Activated naive CD4-positive, alpha-beta T cell treated with anti-CD3 and anti-CD28 coated beads, Interleukin-2, amount 10 ng/mL, durations not matched to agents 7 days and 5 days (primary cell): ENCODE results near the gene CDKAL1.

Experiments used
- CTCF ChIA-PET: fragments of 350-600 bp; sonication (Branson Sonifier 250); formaldehyde crosslinking; loops from one replicate; lab custom pipeline; 2021; ENCODE audit warnings: antibody characterized with exemption; lab: Charles Lee
- DNase-seq: peaks from one replicate; pipeline ENCODE4 v3.0.0-alpha.2; 2020
- H3K27ac Mint-ChIP-seq: one replicate; pipeline ENCODE4 v1.8.0; 2021; ENCODE audit warnings: mild to moderate bottlenecking, moderate library complexity, mixed read lengths
- H3K27me3 Mint-ChIP-seq: one replicate; pipeline ENCODE4 v1.8.0; 2021; ENCODE audit warnings: mild to moderate bottlenecking, mixed read lengths
- H3K36me3 Mint-ChIP-seq: one replicate; pipeline ENCODE4 v1.8.0; 2021; ENCODE audit warnings: mixed read lengths
- H3K4me1 Mint-ChIP-seq: one replicate; pipeline ENCODE4 v1.8.0; 2021; ENCODE audit warnings: mixed read lengths
- H3K4me3 Mint-ChIP-seq: one replicate; pipeline ENCODE4 v1.8.0; 2021; ENCODE audit warnings: mild to moderate bottlenecking, moderate library complexity, mixed read lengths
- H3K9me3 Mint-ChIP-seq: one replicate; pipeline ENCODE4 v1.8.0; 2021; ENCODE audit warnings: mixed read lengths

The CDKAL1 gene

DNA sequence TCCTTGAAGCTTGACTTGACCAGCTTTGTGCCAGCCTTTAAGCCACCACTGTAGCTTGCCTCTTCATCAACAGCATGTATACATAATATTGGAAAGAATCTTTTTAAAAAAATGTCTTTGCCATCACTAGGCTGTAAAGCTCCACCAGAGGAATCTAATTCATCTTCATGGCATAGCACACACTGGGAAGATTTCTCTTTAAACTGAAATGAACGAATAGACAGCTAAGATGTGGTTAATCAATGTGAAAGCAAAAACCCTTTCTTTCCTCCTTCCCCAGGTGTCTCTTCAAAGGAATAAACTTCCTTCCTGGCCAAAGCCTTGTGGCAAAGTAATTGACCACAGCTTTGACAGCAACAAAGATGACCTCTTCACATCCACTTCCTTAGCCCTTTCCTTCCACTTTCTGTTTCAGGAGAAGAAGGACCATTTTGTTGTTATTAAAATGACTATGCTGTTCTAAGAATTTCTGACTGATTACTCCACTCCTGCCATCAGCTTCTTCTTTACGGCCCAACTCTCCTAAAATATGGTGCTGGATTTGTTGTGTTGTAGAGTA, 630.6 kb downstream of the CDKAL1 start:
- CTCF ChIA-PET: interaction anchor here (1.1 kb wide), 2 partner anchors 423 to 601 kb away, joined by 3 to 4 read pairs; no protein-coding TSS in a partner anchor
- Mint-ChIP-seq H3K4me3 (no peak overlapping the region), H3K27ac (no peak overlapping the region)

DNA sequence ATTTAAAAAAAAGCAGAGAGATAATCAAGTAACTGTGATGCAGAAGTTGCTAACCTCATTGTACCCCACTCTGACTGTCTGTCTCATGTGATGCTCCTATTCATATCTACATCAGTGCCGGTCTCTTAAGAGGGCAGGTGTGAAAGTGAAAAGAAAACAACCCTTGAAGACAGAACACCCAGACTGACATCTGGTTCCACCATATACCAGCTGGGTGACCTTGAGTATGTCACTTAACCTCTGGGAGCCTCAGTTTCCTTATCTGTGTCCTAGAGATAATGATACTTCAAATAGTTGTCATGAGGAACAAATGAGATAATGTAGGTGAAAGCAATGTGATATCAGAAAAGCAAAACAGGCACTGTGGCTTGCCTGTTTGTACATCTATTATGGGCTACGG, 632.5 kb downstream of the CDKAL1 start:
- Mint-ChIP-seq H3K4me3 (no peak overlapping the region), H3K27me3 (no peaks in the 10 kb centered on the region), H3K36me3 (peaks cover 1% of the 10 kb centered on the region), H3K27ac (no peak overlapping the region), H3K4me1 (peaks cover 37% of the 10 kb centered on the region), H3K9me3 (no peaks in the 10 kb centered on the region)
- CTCF ChIA-PET: no interaction called here
- DNase-seq: no peak

More for the DNA sequence above, 630.6 kb downstream of the CDKAL1 start:
- Mint-ChIP-seq H3K36me3 (peaks cover 1% of the 10 kb centered on the region), H3K9me3 (no peaks in the 10 kb centered on the region), H3K4me1 (peaks cover 38% of the 10 kb centered on the region), H3K27me3 (no peaks in the 10 kb centered on the region)
- peak; percentile 25 for DNase-seq

DNA sequence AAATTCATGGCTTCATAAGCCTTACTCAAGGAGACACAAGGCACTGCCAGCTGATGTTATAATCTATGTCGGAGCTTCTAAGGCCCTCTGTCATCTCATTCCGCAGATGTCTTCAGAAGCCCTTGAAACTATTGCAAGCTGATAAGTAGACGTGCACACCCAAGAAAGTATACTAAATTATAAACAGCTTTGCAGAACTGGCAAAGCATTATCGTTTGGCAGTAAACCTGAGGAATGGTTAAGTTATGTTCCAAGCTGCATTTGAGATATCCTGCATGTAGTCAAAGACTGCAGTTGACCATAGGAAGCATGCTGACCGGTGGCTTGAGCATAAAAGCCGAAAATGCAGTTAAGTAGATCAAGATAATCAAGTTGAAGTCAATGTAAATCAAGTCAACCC, 633.5 kb downstream of the CDKAL1 start:
- Mint-ChIP-seq H3K4me1 (peaks cover 28% of the 10 kb centered on the region), H3K27ac (no peak overlapping the region), H3K27me3 (no peaks in the 10 kb centered on the region), H3K36me3 (peaks cover 3% of the 10 kb centered on the region), H3K9me3 (no peaks in the 10 kb centered on the region), H3K4me3 (no peak overlapping the region)
- CTCF ChIA-PET: no interaction called here
- DNase-seq: no peak

DNA sequence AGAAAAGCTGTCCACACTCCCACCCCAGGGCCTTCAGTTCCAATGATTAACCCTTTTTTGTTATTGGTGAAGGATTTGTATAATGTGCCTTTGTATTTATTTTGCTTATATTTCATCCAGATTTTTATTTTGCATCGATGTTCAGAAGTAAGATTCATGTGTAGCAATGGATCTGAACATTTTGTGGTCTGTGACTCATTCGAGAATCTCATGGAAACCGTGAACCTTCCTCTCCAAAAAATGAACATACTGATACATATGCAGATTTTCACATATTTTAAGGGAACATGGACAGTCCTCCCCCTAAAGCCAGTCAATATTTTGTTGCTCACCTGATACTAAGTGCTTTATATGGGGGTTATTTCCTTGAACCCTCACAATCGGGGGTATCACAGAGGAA, 637.5 kb downstream of the CDKAL1 start:
- Mint-ChIP-seq H3K27ac (no peak overlapping the region), H3K4me1 (no peaks in the 10 kb centered on the region), H3K9me3 (no peaks in the 10 kb centered on the region), H3K4me3 (no peak overlapping the region), H3K27me3 (no peaks in the 10 kb centered on the region), H3K36me3 (peaks cover 3% of the 10 kb centered on the region)
- CTCF ChIA-PET: no interaction called here
- no peak for DNase-seq

DNA sequence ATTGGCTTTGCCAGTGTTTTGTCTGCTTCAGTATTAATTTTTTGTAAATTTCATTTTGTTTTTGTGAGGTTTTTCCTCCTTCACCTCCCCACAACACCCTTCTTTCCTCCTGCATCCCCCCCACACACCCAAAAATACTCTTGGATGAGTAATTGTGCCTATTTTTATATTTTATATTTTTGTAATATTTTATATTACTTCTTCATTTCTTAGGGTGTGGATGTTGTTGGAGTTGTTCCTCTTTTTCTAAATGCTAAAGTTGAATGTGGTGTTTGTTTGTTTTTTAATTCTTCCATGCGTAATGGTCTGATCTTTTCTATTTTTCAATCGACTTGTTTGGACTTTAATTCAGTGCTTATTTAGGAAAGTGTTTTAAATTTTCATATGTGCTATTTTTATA, 638.8 kb downstream of the CDKAL1 start:
- Mint-ChIP-seq H3K4me3 (no peak overlapping the region), H3K4me1 (no peaks in the 10 kb centered on the region), H3K27ac (no peak overlapping the region), H3K9me3 (no peaks in the 10 kb centered on the region), H3K27me3 (no peaks in the 10 kb centered on the region), H3K36me3 (peaks cover 3% of the 10 kb centered on the region)
- CTCF ChIA-PET: no interaction called here
- no peak for DNase-seq

DNA sequence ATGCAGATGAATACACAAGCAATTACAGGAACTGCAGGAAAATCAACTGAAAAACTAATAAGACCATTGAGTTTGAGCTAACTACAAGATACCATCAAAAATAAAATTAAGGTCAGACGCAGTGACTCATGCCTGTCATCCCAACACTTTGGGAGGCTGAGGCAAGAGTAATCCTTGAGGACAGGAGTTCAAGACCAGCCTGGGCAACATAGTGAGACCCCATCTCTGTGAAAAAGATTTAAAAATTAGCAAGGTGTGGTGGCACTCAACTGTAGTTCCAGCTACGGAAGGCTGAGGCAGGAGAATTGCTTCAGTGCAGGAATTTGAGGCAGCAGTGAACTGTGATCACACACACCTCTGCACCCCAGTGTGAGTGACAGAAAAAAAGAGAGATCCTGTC, 639.4 kb downstream of the CDKAL1 start:
- no peaks in the 10 kb centered on the region for H3K4me1 Mint-ChIP-seq
- CTCF ChIA-PET: no interaction called here
- peaks cover 3% of the 10 kb centered on the region for H3K36me3 Mint-ChIP-seq
- no peak overlapping the region for H3K27ac Mint-ChIP-seq
- no peak overlapping the region for H3K4me3 Mint-ChIP-seq
- DNase-seq: no peak
- no peaks in the 10 kb centered on the region for H3K9me3 Mint-ChIP-seq
- no peaks in the 10 kb centered on the region for H3K27me3 Mint-ChIP-seq

DNA sequence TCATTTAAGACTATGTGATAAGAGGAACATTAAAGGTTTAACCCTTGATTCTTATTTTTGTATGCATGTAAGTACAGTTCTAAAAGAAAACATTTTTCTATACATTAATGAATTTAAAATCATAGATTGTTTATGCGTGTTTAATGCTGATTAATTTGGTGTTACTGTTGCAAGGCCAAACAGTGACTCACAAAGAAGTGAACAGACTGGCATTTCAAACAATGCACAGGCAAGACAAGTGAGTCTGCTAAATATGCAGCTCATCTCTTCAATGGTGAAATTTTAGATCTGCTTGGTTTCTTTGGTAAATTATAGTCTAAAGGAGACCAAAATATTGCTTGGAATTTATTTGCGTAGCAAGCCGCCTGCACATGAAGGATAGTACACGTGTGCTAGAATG, 641.9 kb downstream of the CDKAL1 start:
- no peaks in the 10 kb centered on the region for H3K4me1 Mint-ChIP-seq
- no peaks in the 10 kb centered on the region for H3K9me3 Mint-ChIP-seq
- no peak overlapping the region for H3K4me3 Mint-ChIP-seq
- H3K27me3 Mint-ChIP-seq: no peaks in the 10 kb centered on the region
- no peak overlapping the region for H3K27ac Mint-ChIP-seq
- H3K36me3 Mint-ChIP-seq: peaks cover 2% of the 10 kb centered on the region
- CTCF ChIA-PET: no interaction called here
- DNase-seq: no peak

DNA sequence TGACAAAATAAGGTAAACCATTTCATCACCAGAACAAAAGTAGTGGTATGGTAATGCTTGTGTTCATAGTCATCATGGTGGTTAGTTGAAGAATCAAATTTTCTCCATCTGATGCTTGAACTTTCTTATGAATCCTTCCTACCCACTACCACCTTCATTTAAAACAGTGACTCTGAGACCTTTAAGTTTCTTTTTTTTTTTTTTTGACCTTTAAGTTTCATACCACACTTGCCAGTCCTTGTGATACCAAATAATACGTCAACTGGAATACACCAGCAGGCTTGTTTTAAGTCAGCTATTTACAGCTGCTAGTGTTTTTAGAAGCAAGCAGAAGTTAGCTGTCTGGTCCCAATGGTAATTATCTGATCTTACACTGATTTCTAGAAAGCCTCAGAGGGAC, 645.9 kb downstream of the CDKAL1 start:
- Mint-ChIP-seq H3K4me1 (no peaks in the 10 kb centered on the region), H3K27me3 (no peaks in the 10 kb centered on the region), H3K27ac (no peak overlapping the region), H3K36me3 (peaks cover 1% of the 10 kb centered on the region), H3K4me3 (no peak overlapping the region), H3K9me3 (no peaks in the 10 kb centered on the region)
- DNase-seq: no peak
- CTCF ChIA-PET: no interaction called here

DNA sequence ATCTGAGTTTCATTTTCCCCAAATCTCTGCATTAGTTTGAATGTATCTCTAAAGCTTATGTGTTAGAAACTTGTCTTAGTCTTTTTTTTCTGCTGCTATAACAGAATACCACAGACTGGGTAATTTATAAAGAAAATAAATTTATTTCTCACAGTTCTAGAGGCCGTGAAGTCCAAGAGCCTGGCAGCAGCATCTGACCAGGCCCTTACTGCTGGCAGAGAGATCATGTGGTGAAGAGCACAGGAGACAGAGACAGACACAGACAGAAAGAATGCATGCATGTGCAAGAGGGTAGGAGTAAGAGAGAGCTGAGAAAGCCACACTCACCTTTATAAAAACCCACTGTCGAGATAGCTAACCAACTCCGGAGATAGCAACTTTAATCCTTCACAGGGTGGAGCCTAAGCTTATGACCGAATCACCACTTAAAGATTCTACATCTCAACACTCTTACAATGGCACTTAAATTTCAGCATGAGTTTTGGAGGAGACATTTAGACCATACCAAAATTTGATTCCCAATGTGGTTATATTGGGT, 646.6 kb downstream of the CDKAL1 start:
- Mint-ChIP-seq H3K4me1 (no peaks in the 10 kb centered on the region), H3K4me3 (no peak overlapping the region), H3K9me3 (no peaks in the 10 kb centered on the region), H3K27me3 (no peaks in the 10 kb centered on the region), H3K27ac (no peak overlapping the region), H3K36me3 (peaks cover 1% of the 10 kb centered on the region)
- DNase-seq: no peak
- CTCF ChIA-PET: no interaction called here

DNA sequence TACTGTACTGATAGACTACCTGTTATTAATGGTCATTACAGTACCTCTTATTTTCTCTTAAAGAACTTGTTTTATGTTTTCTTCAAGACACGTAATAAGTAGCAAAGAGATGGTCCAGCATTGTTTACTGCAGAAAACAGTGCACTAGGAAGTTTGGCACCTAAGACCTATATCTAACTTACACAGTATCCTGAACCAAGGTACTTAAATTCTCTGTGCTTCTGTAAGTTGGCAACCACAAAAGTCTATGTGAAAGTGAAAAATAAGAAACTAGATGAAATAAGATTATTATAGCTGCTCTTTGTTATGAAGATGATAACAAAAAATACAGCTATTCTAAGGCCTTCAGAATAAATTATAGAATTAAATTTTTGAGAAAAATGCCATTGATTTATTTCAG, 647.6 kb downstream of the CDKAL1 start:
- H3K9me3 Mint-ChIP-seq: no peaks in the 10 kb centered on the region
- H3K27me3 Mint-ChIP-seq: no peaks in the 10 kb centered on the region
- CTCF ChIA-PET: no interaction called here
- H3K4me1 Mint-ChIP-seq: no peaks in the 10 kb centered on the region
- no peak for DNase-seq
- peaks cover 1% of the 10 kb centered on the region for H3K36me3 Mint-ChIP-seq
- H3K4me3 Mint-ChIP-seq: no peak overlapping the region
- no peak overlapping the region for H3K27ac Mint-ChIP-seq

DNA sequence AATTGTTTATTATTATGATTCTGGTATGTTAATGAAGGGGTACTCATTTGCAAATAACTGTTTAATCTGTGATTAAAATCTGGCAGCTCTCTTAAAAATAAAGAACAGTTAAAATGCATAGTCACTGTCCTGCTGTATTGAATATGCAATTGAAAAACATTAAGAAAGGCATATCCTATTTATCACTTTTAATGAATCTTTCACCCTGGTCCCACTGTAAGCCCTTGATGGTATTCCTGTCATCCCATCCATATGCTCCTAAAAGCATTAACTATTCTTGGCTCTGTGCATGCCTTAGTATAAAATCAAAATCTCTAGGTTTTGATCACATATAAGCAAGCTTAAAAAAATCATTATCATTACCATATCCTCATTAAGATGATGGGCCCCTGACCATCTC, 648.3 kb downstream of the CDKAL1 start:
- no peak overlapping the region for H3K4me3 Mint-ChIP-seq
- CTCF ChIA-PET: interaction anchor here (1.1 kb wide), 1 partner anchor 307 kb away, joined by 3 read pairs; no protein-coding TSS in a partner anchor
- no peak overlapping the region for H3K27ac Mint-ChIP-seq
- DNase-seq: no peak
- H3K9me3 Mint-ChIP-seq: no peaks in the 10 kb centered on the region
- no peaks in the 10 kb centered on the region for H3K27me3 Mint-ChIP-seq
- H3K4me1 Mint-ChIP-seq: no peaks in the 10 kb centered on the region
- peaks cover 1% of the 10 kb centered on the region for H3K36me3 Mint-ChIP-seq

DNA sequence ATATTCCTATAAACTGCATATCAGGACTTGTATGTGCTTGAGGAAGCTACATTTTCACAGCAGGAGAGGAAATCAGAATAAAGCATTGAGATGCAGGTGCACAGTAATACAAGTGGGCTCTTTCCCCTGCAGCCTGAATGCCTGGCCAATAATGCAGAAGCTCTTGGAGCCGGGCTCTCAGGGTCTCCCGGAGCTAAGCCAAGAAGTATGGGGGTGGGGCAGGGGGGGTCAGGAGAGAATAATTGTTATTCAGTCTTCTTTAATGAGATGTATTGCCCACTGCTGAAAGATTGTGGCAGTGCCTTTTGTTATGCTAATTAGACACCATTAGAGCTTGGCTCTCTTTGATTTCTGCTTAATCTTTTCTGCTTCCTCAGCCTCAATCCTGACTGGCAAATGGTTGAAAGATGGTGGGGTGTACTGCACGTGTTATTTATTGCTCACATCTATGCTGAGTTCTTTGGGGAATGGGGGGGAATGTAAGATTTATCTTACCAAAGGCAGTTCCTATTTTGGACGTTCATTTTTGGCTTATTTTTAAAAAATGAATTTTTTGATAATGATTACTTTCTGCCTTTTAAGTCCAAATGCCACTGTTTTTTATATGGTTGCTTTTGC, 651.7 kb downstream of the CDKAL1 start:
- DNase-seq: no peak
- Mint-ChIP-seq H3K27ac (no peak overlapping the region), H3K4me1 (peaks cover 6% of the 10 kb centered on the region), H3K36me3 (peaks cover 1% of the 10 kb centered on the region), H3K27me3 (no peaks in the 10 kb centered on the region), H3K9me3 (no peaks in the 10 kb centered on the region), H3K4me3 (no peak overlapping the region)
- CTCF ChIA-PET: no interaction called here

DNA sequence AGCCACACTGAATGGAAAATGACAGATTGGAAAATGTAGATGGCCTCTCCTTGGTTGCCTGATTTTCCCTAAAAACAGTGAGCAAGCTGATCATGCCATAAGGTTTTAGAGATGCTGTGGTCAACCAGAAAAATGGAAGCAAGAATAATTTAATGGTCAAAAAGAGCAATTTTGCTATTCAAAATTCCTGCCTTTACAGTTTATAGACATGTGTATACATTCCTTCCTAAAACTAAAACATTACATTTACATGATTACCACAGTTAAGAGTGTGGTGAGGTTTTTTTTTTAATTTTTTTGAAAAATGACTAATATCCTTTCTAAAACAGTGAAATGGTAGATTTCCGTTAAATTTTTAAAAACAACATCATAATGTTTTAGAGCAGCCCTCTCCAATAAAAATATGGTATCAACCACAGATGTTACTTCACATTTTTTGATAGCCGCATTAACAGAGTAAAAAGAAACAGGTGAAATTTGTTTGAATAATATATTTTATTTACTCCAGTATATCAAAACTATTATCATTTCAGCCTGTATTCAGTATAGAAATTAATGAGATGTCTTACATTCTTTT, 652.3 kb downstream of the CDKAL1 start:
- Mint-ChIP-seq H3K9me3 (no peaks in the 10 kb centered on the region), H3K4me3 (no peak overlapping the region), H3K27me3 (no peaks in the 10 kb centered on the region), H3K27ac (no peak overlapping the region), H3K36me3 (peaks cover 1% of the 10 kb centered on the region), H3K4me1 (peaks cover 12% of the 10 kb centered on the region)
- no peak for DNase-seq
- CTCF ChIA-PET: no interaction called here

DNA sequence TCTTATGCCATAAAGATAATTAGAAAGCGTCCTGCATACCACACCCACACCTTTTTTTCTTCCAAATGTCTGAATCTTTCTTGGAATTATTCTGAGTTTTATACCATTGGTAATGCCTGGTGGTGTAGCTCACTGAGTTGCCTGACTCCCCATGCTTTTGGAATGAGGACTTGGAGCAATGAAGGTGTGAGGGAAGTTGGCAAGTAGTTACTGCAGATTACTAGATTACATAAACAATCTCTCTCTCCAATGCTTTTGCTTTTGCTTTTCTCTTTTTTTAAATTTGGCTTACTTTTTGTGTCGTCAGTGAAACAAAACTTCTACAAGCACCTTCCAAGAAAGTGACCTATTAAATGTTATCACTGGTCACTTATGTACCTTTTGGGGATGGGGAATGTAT, 653.2 kb downstream of the CDKAL1 start:
- no peak overlapping the region for H3K4me3 Mint-ChIP-seq
- no peaks in the 10 kb centered on the region for H3K27me3 Mint-ChIP-seq
- no peaks in the 10 kb centered on the region for H3K9me3 Mint-ChIP-seq
- H3K36me3 Mint-ChIP-seq: no peaks in the 10 kb centered on the region
- no peak for DNase-seq
- CTCF ChIA-PET: no interaction called here
- no peak overlapping the region for H3K27ac Mint-ChIP-seq
- H3K4me1 Mint-ChIP-seq: peaks cover 13% of the 10 kb centered on the region
